Esophagus muscularis mucosa (tissue), 4 donors: ENCODE data around the gene RHEBL1. TPM values are rescaled to one million over a fixed set of nuclear protein-coding genes. Genes with fewer than 3 reads are reported as not detected.

Source experiments
- DNase-seq: peaks from one replicate; pipeline ENCODE4 v3.0.0-alpha.2; 2017; ENCODE audit errors: extremely low spot score
- H3K27ac ChIP-seq, 4 donors: fragments of 200-600 bp; sonication (generic); replicated peaks in 1 of 4; 1 replicate in 3 of 4; 2 replicates in 1 of 4; pipeline ENCODE4 v1.5.1; 2016 to 2019; ENCODE audit warnings: mild to moderate bottlenecking in 1 of 4
- H3K27me3 ChIP-seq, 4 donors: fragments of 200-600 bp; sonication (generic); one replicate each; pipeline versions ENCODE4 v1.5.1 to v1.6.0; 2016 to 2019
- H3K36me3 ChIP-seq, 4 donors: fragments of 200-600 bp; sonication (generic); one replicate each; pipeline ENCODE4 v1.5.1; 2016 to 2019
- H3K4me1 ChIP-seq, 4 donors: fragments of 200-600 bp; sonication (generic); one replicate each; pipeline ENCODE4 v1.5.1; 2016 to 2019
- H3K4me3 ChIP-seq, 4 donors: fragments of 200-600 bp; sonication (generic); 1 replicate in 2 of 4; 2 replicates in 2 of 4; pipeline ENCODE4 v1.5.1; 2016 to 2019; ENCODE audit warnings: mild to moderate bottlenecking in 4 of 4, moderate library complexity in 1 of 4
- H3K9me3 ChIP-seq, 4 donors: fragments of 200-600 bp; sonication (generic); 1 replicate in 3 of 4; 2 replicates in 1 of 4; pipeline ENCODE4 v1.5.1; 2016 to 2019
- CTCF ChIP-seq, 3 experiments: fragments of 200-600 bp in 2 of 3; fragments of 450-650 bp in 1 of 3; sonication (generic) in 2 of 3; IDR thresholded peaks; one replicate each; pipeline ENCODE4 v1.5.1; 2017 to 2019; ENCODE audit warnings: antibody characterized with exemption in 3 of 3, mild to moderate bottlenecking in 2 of 3, moderate library complexity in 1 of 3
- EP300 ChIP-seq: sonication (generic); formaldehyde crosslinking; IDR thresholded peaks from one replicate; pipeline ENCODE4 v1.6.1; 2017; ENCODE audit warnings: antibody characterized with exemption
- POLR2A ChIP-seq: fragments of 450-650 bp; IDR thresholded peaks from one replicate; pipeline ENCODE4 v1.6.1; 2017; ENCODE audit warnings: antibody characterized with exemption, moderate library complexity, mild to moderate bottlenecking, low read depth
- POLR2AphosphoS5 ChIP-seq, 2 donors: sonication (generic); formaldehyde crosslinking; IDR thresholded peaks; one replicate each; pipeline ENCODE4 v1.6.1; 2017; ENCODE audit warnings: antibody characterized with exemption in 2 of 2
- WGBS: methylation state at CpG from one replicate; pipeline ENCODE4 v1.1.5; 2018; 5-methylcytosine and 5-hydroxymethylcytosine counted together
- intact Hi-C: fragments of 100-400 bp; cut with DNase I; formaldehyde crosslinking; loops from one replicate; pipeline ENCODE4 v1.15.1; 2023
- total RNA-seq, 4 donors: library from RNA; depleted of rRNA; stranded (reverse); fragments of >200 nt; gene quantifications; one replicate each; pipeline versions ENCODE4 v1.1.0 to v1.2.1, GENCODE V29; 2016

The RHEBL1 gene
- total RNA-seq, 4 donors from 2014 or later = 0.40 to 0.97 TPM; not detected in 2

GRCh38 chr12:49040364-49040855 is 29.4 kb downstream of the RHEBL1 start:
- Histone ChIP-seq H3K27ac (no peak overlapping the region), H3K4me3 (no peak overlapping the region), H3K27me3 (no peaks in the 10 kb centered on the region), H3K4me1 (no peaks in the 10 kb centered on the region), H3K9me3 (no peaks in the 10 kb centered on the region), H3K36me3 (peaks cover 76 to 99% (median 92%) of the 10 kb centered on the region in 4 donors)
- intact Hi-C loops = no loop called here
- TF ChIP-seq POLR2A (no peak), POLR2AphosphoS5 (IDR thresholded peaks at IDR 0.05) (no peak), EP300 (no peak)
- WGBS = 88% methylated on average over 14 of the region's 14 CpGs
- DNase-seq = no peak

- Histone ChIP-seq H3K9me3 (no peaks in the 10 kb centered on the region), H3K4me3 (no peak overlapping the region), H3K27me3 (no peaks in the 10 kb centered on the region), H3K4me1 (no peaks in the 10 kb centered on the region), H3K36me3 (peaks cover 71 to 99% (median 92%) of the 10 kb centered on the region in 4 donors), H3K27ac (no peak overlapping the region)
- intact Hi-C loops = no loop called here
- no peak for DNase-seq
- no peak for TF ChIP-seq POLR2AphosphoS5 (IDR thresholded peaks at IDR 0.05)
- no peak for TF ChIP-seq POLR2A
- TF ChIP-seq EP300 = no peak
- TF ChIP-seq CTCF (IDR thresholded peaks at IDR 0.05) = no peak
- 85% methylated on average over 27 of the region's 30 CpGs for WGBS
These were observed 30.1 kb downstream of the RHEBL1 start for GRCh38 chr12:49039421-49040363.

GRCh38 chr12:49038291-49038955 is 31.4 kb downstream of the RHEBL1 start:
- Histone ChIP-seq H3K27ac (no peak overlapping the region), H3K9me3 (no peaks in the 10 kb centered on the region), H3K27me3 (no peaks in the 10 kb centered on the region), H3K4me3 (no peak overlapping the region), H3K36me3 (peaks cover 66 to 99% (median 92%) of the 10 kb centered on the region in 4 donors), H3K4me1 (peaks cover 0 to 10% (median 3%) of the 10 kb centered on the region in 4 donors)
- TF ChIP-seq CTCF (IDR thresholded peaks at IDR 0.05) (no peak), POLR2AphosphoS5 (IDR thresholded peaks at IDR 0.05) (no peak), POLR2A (no peak), EP300 (no peak)
- WGBS = 88% methylated on average over 14 of the region's 20 CpGs
- intact Hi-C loops = no loop called here
- no peak for DNase-seq

- TF ChIP-seq CTCF (IDR thresholded peaks at IDR 0.05) (no peak), POLR2A (no peak), EP300 (no peak)
- H3K27ac ChIP-seq = no peak overlapping the region
- WGBS = 95% methylated on average over 7 of the region's 7 CpGs
- H3K27me3 ChIP-seq = no peaks in the 10 kb centered on the region
- H3K36me3 ChIP-seq = peaks cover 66 to 99% (median 92%) of the 10 kb centered on the region in 4 donors
- H3K4me3 ChIP-seq = no peak overlapping the region
- no peak for DNase-seq
- no peaks in the 10 kb centered on the region for H3K9me3 ChIP-seq
- peaks cover 0 to 15% (median 9%) of the 10 kb centered on the region in 4 donors for H3K4me1 ChIP-seq
- intact Hi-C loops = no loop called here
These were observed 31.9 kb downstream of the RHEBL1 start for GRCh38 chr12:49037947-49038237.

- Histone ChIP-seq H3K36me3 (peaks cover 63 to 99% (median 92%) of the 10 kb centered on the region in 4 donors), H3K27ac (no peak overlapping the region), H3K4me3 (no peak overlapping the region), H3K4me1 (peaks cover 0 to 21% (median 13%) of the 10 kb centered on the region in 4 donors), H3K9me3 (no peaks in the 10 kb centered on the region), H3K27me3 (no peaks in the 10 kb centered on the region)
- DNase-seq = no peak
- intact Hi-C loops = no loop called here
- WGBS = 86% methylated on average over 9 of the region's 9 CpGs
- TF ChIP-seq POLR2A (no peak), POLR2AphosphoS5 (IDR thresholded peaks at IDR 0.05) (peak in 1 of 2 donors; percentile 8), EP300 (no peak), CTCF (IDR thresholded peaks at IDR 0.05) (no peak)
These were observed 32.5 kb downstream of the RHEBL1 start for GRCh38 chr12:49037111-49037946.
